Smooth muscle cell (in vitro differentiated cells): ENCODE results near the gene LACRT. TPM values are rescaled to one million over a fixed set of nuclear protein-coding genes. Genes with fewer than 3 reads are reported as not detected.

ENCODE experiments used
- DNase-seq: peaks from one replicate; lab custom pipeline; 2025; ENCODE audit not compliant: unreplicated experiment; lab: John Stamatoyannopoulos, UW
- H2AFZ ChIP-seq: fragments of 200-600 bp; sonication (generic); 2 replicates; pipeline ENCODE4 v1.6.0; 2016; ENCODE audit warnings: antibody characterized with exemption, low read depth, mild to moderate bottlenecking
- H3F3A ChIP-seq: fragments of 200-600 bp; sonication (generic); 2 replicates; pipeline ENCODE4 v1.6.0; 2017; ENCODE audit warnings: antibody characterized with exemption, low read depth
- H3K27ac ChIP-seq: fragments of 200-600 bp; sonication (generic); 2 replicates; pipeline ENCODE4 v1.5.1; 2016; ENCODE audit warnings: low read depth, mild to moderate bottlenecking
- H3K27me3 ChIP-seq: fragments of 200-600 bp; sonication (generic); 2 replicates; pipeline ENCODE4 v1.6.1; 2016; ENCODE audit warnings: low read depth, mild to moderate bottlenecking
- H3K36me3 ChIP-seq: fragments of 200-600 bp; sonication (generic); 2 replicates; pipeline ENCODE4 v1.5.1; 2016; ENCODE audit warnings: low read depth
- H3K4me1 ChIP-seq: fragments of 200-600 bp; sonication (generic); 2 replicates; pipeline ENCODE4 v1.5.1; 2016; ENCODE audit warnings: low read depth
- H3K4me2 ChIP-seq: fragments of 200-600 bp; sonication (generic); 2 replicates; pipeline ENCODE4 v1.6.0; 2016; ENCODE audit warnings: mild to moderate bottlenecking
- H3K4me3 ChIP-seq: fragments of 200-600 bp; sonication (generic); 2 replicates; pipeline ENCODE4 v1.5.1; 2016; ENCODE audit warnings: mild to moderate bottlenecking
- H3K79me2 ChIP-seq: fragments of 200-600 bp; sonication (generic); 2 replicates; pipeline ENCODE4 v1.6.0; 2016; ENCODE audit warnings: low read depth, mild to moderate bottlenecking
- H3K9ac ChIP-seq: fragments of 200-600 bp; sonication (generic); 2 replicates; pipeline ENCODE4 v1.6.0; 2016; ENCODE audit warnings: low read depth
- H3K9me3 ChIP-seq: fragments of 200-600 bp; sonication (generic); replicated peaks from 2 replicates; pipeline ENCODE4 v1.5.1; 2016; ENCODE audit warnings: low read depth
- H4K20me1 ChIP-seq: fragments of 200-600 bp; sonication (generic); 2 replicates; pipeline ENCODE4 v1.6.0; 2016; ENCODE audit warnings: low read depth
- WGBS: methylation state at CpG from one replicate; pipeline ENCODE4 v1.1.7; 2016; ENCODE audit warnings: low lambda C conversion rate; 5-methylcytosine and 5-hydroxymethylcytosine counted together
- polyA plus RNA-seq: library from polyadenylated mRNA; unstranded; fragments of >200 nt; fragmentation: Nextera tagmentation; extraction: Ambion mirVana; gene quantifications from 2 replicates; pipeline ENCODE4 v1.2.1, GENCODE V29; 2016
- total RNA-seq: library from RNA; depleted of rRNA; stranded (reverse); fragments of >200 nt; gene quantifications from 2 replicates; pipeline ENCODE4 v1.2.3, GENCODE V29; 2014
- TF ChIP-seq, protein P1 (sequence below): fragments of 200-600 bp; sonication (generic); IDR thresholded peaks from 2 replicates; pipeline ENCODE4 v1.5.1; 2017; ENCODE audit warnings: borderline replicate concordance, mild to moderate bottlenecking, antibody characterized with exemption; ENCODE audit not compliant: insufficient read depth, poor library complexity, severe bottlenecking

LACRT gene
- total and polyA plus RNA-seq, 2 experiments from 2014 or later = not detected

DNA sequence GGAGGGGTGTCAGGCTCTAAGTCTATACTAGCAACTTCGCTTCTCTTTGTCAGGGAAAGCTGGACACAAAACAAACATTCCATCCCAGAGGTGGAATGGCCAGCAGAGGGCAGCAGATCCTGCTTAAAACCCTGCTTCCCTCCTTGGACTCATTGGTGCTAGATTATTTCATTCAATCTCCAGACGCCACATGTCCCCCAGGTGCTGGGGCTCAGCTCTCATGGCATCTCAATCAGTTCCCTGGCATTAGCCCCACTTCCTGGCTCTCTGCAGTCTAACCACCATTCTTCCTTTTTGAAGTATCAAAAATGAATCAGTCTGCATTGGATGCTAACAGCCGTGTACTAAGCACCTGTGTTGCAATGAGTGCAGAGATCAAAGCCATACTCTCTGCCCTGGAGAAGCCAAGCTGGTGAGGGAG is 38.2 kb downstream of the LACRT start:
- H3K9ac ChIP-seq = no peak overlapping the region
- H3K79me2 ChIP-seq = no peaks in the 10 kb centered on the region
- H3F3A ChIP-seq = no peaks in the 10 kb centered on the region
- H4K20me1 ChIP-seq = no peaks in the 10 kb centered on the region
- DNase-seq = peak; percentile 15
- no peaks in the 10 kb centered on the region for H3K4me1 ChIP-seq
- H2AFZ ChIP-seq = no peak overlapping the region
- H3K9me3 ChIP-seq = no peaks in the 10 kb centered on the region
- H3K27me3 ChIP-seq = peaks cover 19% of the 10 kb centered on the region
- no peak overlapping the region for H3K27ac ChIP-seq
- TF ChIP-seq, protein P1, sequence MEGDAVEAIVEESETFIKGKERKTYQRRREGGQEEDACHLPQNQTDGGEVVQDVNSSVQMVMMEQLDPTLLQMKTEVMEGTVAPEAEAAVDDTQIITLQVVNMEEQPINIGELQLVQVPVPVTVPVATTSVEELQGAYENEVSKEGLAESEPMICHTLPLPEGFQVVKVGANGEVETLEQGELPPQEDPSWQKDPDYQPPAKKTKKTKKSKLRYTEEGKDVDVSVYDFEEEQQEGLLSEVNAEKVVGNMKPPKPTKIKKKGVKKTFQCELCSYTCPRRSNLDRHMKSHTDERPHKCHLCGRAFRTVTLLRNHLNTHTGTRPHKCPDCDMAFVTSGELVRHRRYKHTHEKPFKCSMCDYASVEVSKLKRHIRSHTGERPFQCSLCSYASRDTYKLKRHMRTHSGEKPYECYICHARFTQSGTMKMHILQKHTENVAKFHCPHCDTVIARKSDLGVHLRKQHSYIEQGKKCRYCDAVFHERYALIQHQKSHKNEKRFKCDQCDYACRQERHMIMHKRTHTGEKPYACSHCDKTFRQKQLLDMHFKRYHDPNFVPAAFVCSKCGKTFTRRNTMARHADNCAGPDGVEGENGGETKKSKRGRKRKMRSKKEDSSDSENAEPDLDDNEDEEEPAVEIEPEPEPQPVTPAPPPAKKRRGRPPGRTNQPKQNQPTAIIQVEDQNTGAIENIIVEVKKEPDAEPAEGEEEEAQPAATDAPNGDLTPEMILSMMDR = peak; percentile 90
- WGBS = 34% methylated on average over 3 of the region's 3 CpGs
- no peak overlapping the region for H3K4me2 ChIP-seq
- no peaks in the 10 kb centered on the region for H3K36me3 ChIP-seq
- H3K4me3 ChIP-seq = no peak overlapping the region

DNA sequence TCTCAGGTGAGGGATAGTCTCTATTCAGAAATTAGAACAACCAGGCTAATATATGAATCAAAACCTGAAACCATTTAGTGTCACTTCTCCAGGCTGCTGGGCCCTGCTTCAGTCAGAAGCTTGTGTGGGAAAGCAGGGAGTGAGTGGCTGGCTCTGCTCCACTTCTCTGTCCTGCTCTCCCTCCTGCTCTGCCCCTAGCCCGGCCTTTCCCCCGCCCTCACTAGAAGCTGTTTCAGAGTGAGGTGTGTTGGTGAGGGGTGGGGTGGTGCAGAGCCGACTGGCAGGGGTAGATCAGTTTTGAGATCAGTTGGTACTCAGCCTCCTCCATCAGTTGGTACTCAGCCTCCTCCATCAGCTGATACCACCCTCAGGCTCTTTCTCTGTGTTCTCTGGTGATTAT is 39.2 kb downstream of the LACRT start:
- Histone ChIP-seq H3F3A (no peaks in the 10 kb centered on the region), H3K27me3 (peaks cover 18% of the 10 kb centered on the region), H3K4me3 (no peak overlapping the region), H3K9me3 (no peaks in the 10 kb centered on the region), H3K4me1 (no peaks in the 10 kb centered on the region), H3K36me3 (no peaks in the 10 kb centered on the region), H4K20me1 (no peaks in the 10 kb centered on the region), H3K27ac (no peak overlapping the region), H3K4me2 (no peak overlapping the region), H3K79me2 (no peaks in the 10 kb centered on the region), H2AFZ (no peak overlapping the region), H3K9ac (no peak overlapping the region)
- TF ChIP-seq, protein P1 = no peak
- WGBS = 94% methylated on average over 3 of the region's 3 CpGs
- no peak for DNase-seq

DNA sequence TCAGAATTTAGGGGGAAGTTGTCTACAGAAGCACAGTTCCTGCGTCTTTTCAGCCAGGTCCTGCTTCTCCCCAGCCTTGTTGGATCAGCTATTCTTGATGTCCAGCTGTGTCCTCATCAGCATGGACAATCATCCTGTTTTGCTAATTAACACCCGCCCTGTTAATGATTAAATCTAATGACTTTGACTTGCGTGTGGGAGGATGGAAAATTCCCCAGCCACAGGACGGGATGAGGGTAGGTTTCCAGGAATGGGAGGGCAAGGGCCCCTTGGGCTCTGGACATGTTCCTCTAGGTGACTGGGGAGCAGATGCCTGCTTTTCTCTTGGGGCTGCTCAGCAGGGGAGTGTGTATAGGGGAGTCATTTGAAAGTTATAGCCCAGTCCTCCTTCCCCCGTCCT is 41.0 kb downstream of the LACRT start:
- WGBS = 67% methylated on average over 5 of the region's 5 CpGs
- Histone ChIP-seq H3K9me3 (no peaks in the 10 kb centered on the region), H3K27me3 (peaks cover 26% of the 10 kb centered on the region), H3K4me2 (no peak overlapping the region), H3K36me3 (no peaks in the 10 kb centered on the region), H3K79me2 (no peaks in the 10 kb centered on the region), H3K27ac (no peak overlapping the region), H2AFZ (no peak overlapping the region), H3K4me3 (no peak overlapping the region), H3K9ac (no peak overlapping the region), H3F3A (no peaks in the 10 kb centered on the region), H4K20me1 (no peaks in the 10 kb centered on the region), H3K4me1 (peaks cover 4% of the 10 kb centered on the region)
- TF ChIP-seq, protein P1 = no peak
- no peak for DNase-seq

DNA sequence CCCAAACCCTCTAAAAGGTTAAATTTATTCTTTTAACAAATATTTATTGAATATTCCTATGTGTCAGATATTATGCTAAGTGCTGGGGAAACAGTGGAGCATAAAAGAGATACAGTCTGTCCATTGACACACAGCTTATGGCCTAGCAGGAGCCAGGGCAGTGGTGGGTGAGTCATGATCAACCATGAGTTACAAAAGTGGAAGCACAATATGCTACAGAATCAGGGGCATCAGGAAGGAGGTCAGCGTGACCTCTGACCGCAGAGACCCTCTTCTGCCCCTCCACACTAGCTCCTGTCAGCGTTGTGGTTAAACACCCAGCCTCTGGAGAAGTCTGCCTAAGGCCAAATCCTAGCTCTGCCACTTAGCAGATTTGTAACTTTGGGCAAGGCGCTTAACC is 41.6 kb downstream of the LACRT start:
- Histone ChIP-seq H3K9me3 (no peaks in the 10 kb centered on the region), H3F3A (no peaks in the 10 kb centered on the region), H3K4me3 (no peak overlapping the region), H3K4me2 (no peak overlapping the region), H3K36me3 (no peaks in the 10 kb centered on the region), H4K20me1 (no peaks in the 10 kb centered on the region), H3K4me1 (peaks cover 5% of the 10 kb centered on the region), H3K27ac (no peak overlapping the region), H3K9ac (no peak overlapping the region), H2AFZ (no peak overlapping the region), H3K27me3 (peaks cover 27% of the 10 kb centered on the region), H3K79me2 (no peaks in the 10 kb centered on the region)
- no peak for DNase-seq
- TF ChIP-seq, protein P1 = no peak
- 91% methylated on average over 4 of the region's 4 CpGs for WGBS
